GM18502 (cell line): ENCODE results near the gene C10orf105.

Experiments
- ATAC-seq: cut with Tn5 transposase; IDR thresholded peaks from one replicate; pipeline ENCODE4 v1.9.1; 2021; ENCODE audit warnings: mild to moderate bottlenecking; ENCODE audit not compliant: unreplicated experiment, poor library complexity

Gene C10orf105

GRCh38 chr10:71685554-71686232, 33.9 kb downstream of the C10orf105 start:
- ATAC-seq, result no peak

GRCh38 chr10:71684356-71685173, 35.0 kb downstream of the C10orf105 start:
- ATAC-seq, result no peak

GRCh38 chr10:71683301-71683700, 36.3 kb downstream of the C10orf105 start:
- ATAC-seq, result no peak

GRCh38 chr10:71681977-71682376, 37.6 kb downstream of the C10orf105 start:
- ATAC-seq, result no peak

- no peak for ATAC-seq
Measured at GRCh38 chr10:71679425-71679824, 40.2 kb downstream of the C10orf105 start.

- ATAC-seq, result no peak
Measured at GRCh38 chr10:71678057-71678805, 41.3 kb downstream of the C10orf105 start.

GRCh38 chr10:71677261-71677660, 42.3 kb downstream of the C10orf105 start:
- ATAC-seq, result no peak

- ATAC-seq, result no peak
Measured at GRCh38 chr10:71675295-71675970, 44.1 kb downstream of the C10orf105 start.

GRCh38 chr10:71671994-71672946, 47.3 kb downstream of the C10orf105 start:
- no peak for ATAC-seq

GRCh38 chr10:71667387-71667752, 52.2 kb downstream of the C10orf105 start:
- ATAC-seq, result no peak

GRCh38 chr10:71666639-71667386, 52.8 kb downstream of the C10orf105 start:
- ATAC-seq, result no peak

GRCh38 chr10:71665456-71665855, 54.1 kb downstream of the C10orf105 start:
- ATAC-seq, result no peak

GRCh38 chr10:71664585-71664984, 55.0 kb downstream of the C10orf105 start:
- no peak for ATAC-seq

GRCh38 chr10:71663311-71663710, 56.3 kb downstream of the C10orf105 start:
- ATAC-seq, result no peak

- no peak for ATAC-seq
Measured at GRCh38 chr10:71661779-71662336, 57.7 kb downstream of the C10orf105 start.
